Measurements from ENCODE around the gene HCN4. TPM values are rescaled to one million over a fixed set of nuclear protein-coding genes. Genes with fewer than 3 reads are reported as not detected.

Gene HCN4
- total RNA-seq, 4 donors from 2014 or later, result 0.14 TPM; not detected in 3

GRCh38 chr15:73283366-73283962 lies 85.3 kb downstream of the HCN4 start:
- H3K4me1 ChIP-seq, result peaks cover 0 to 6% (median 0%) of the 10 kb centered on the region in 4 donors
- intact Hi-C loops (cut with DNase I; ENCODE audit: low total_unique reads) (no loop called here), in situ Hi-C loops (cut with MboI; ENCODE audit: low pct_ligation_motif_present in 1 of 4, low pct_unique_long_range_greater_than_20kb in 1 of 4, low sequenced_read_pairs in 3 of 4) (no loop called here)
- no peak overlapping the region for H3K27ac ChIP-seq
- no peak for TF ChIP-seq EP300 (IDR thresholded peaks at IDR 0.05; ENCODE audit: low read depth)
- no peak for TF ChIP-seq CTCF (IDR thresholded peaks at IDR 0.05)
- TF ChIP-seq POLR2A (IDR thresholded peaks at IDR 0.05), result no peak
- TF ChIP-seq POLR2AphosphoS5 (IDR thresholded peaks at IDR 0.05), result no peak
- H3K36me3 ChIP-seq, result peaks cover 0 to 55% (median 23%) of the 10 kb centered on the region in 4 donors
- H3K9me3 ChIP-seq, result no peaks in the 10 kb centered on the region
- WGBS, 2 donors (ENCODE audit: low coverage in 1 of 2), result 73 to 80% methylated on average over 1 to 2 of the region's 2 CpGs
- H3K27me3 ChIP-seq, result no peaks in the 10 kb centered on the region
- DNase-seq, result no peak
- no peak overlapping the region for H3K4me3 ChIP-seq

- H3K9me3 ChIP-seq, result no peaks in the 10 kb centered on the region
- WGBS, 2 donors (ENCODE audit: low coverage in 1 of 2), result 91 to 93% methylated on average over 7 to 8 of the region's 8 CpGs
- no peak overlapping the region for H3K27ac ChIP-seq
- intact Hi-C loops (cut with DNase I; ENCODE audit: low total_unique reads) (no loop called here), in situ Hi-C loops (cut with MboI; ENCODE audit: low pct_ligation_motif_present in 1 of 4, low pct_unique_long_range_greater_than_20kb in 1 of 4, low sequenced_read_pairs in 3 of 4) (no loop called here)
- H3K27me3 ChIP-seq, result no peaks in the 10 kb centered on the region
- peaks cover 0 to 6% (median 0%) of the 10 kb centered on the region in 4 donors for H3K4me1 ChIP-seq
- no peak for TF ChIP-seq CTCF (IDR thresholded peaks at IDR 0.05)
- no peak for TF ChIP-seq EP300 (IDR thresholded peaks at IDR 0.05; ENCODE audit: low read depth)
- DNase-seq, result no peak
- H3K4me3 ChIP-seq, result no peak overlapping the region
- peaks cover 0 to 48% (median 21%) of the 10 kb centered on the region in 4 donors for H3K36me3 ChIP-seq
Observed at GRCh38 chr15:73282567-73283365, 86.0 kb downstream of the HCN4 start.

GRCh38 chr15:73275862-73276261 lies 92.9 kb downstream of the HCN4 start:
- peaks cover 0 to 28% (median 5%) of the 10 kb centered on the region in 4 donors for H3K36me3 ChIP-seq
- H3K27ac ChIP-seq, result no peak overlapping the region
- H3K27me3 ChIP-seq, result no peaks in the 10 kb centered on the region
- no peaks in the 10 kb centered on the region for H3K9me3 ChIP-seq
- intact Hi-C loops (cut with DNase I; ENCODE audit: low total_unique reads) (no loop called here), in situ Hi-C loops (cut with MboI; ENCODE audit: low pct_ligation_motif_present in 1 of 4, low pct_unique_long_range_greater_than_20kb in 1 of 4, low sequenced_read_pairs in 3 of 4) (no loop called here)
- H3K4me3 ChIP-seq, result no peak overlapping the region
- TF ChIP-seq POLR2AphosphoS5 (IDR thresholded peaks at IDR 0.05) (no peak), EP300 (IDR thresholded peaks at IDR 0.05; ENCODE audit: low read depth) (no peak), POLR2A (IDR thresholded peaks at IDR 0.05) (no peak)
- no peaks in the 10 kb centered on the region for H3K4me1 ChIP-seq
- no peak for DNase-seq

- H3K9me3 ChIP-seq, result no peaks in the 10 kb centered on the region
- peaks cover 0 to 27% (median 4%) of the 10 kb centered on the region in 4 donors for H3K36me3 ChIP-seq
- no peaks in the 10 kb centered on the region for H3K27me3 ChIP-seq
- H3K4me1 ChIP-seq, result no peaks in the 10 kb centered on the region
- TF ChIP-seq CTCF (IDR thresholded peaks at IDR 0.05) (peak; percentile 56 to 77 (median 68)), POLR2AphosphoS5 (IDR thresholded peaks at IDR 0.05) (no peak)
- WGBS, 2 donors (ENCODE audit: low coverage in 1 of 2), result 10 to 37% methylated on average over 2 to 5 of the region's 5 CpGs
- intact Hi-C loops (cut with DNase I; ENCODE audit: low total_unique reads) (no loop called here), in situ Hi-C loops (cut with MboI; ENCODE audit: low pct_ligation_motif_present in 1 of 4, low pct_unique_long_range_greater_than_20kb in 1 of 4, low sequenced_read_pairs in 3 of 4) (loop anchor here in 3 of 4 donors (25.0 kb wide), 1 partner anchor 486 kb away; the partner anchor contains the start of gene ADPGK (in 3 of the 3))
- peak; percentile 39 for DNase-seq
- H3K4me3 ChIP-seq, result no peak overlapping the region
- no peak overlapping the region for H3K27ac ChIP-seq
Observed at GRCh38 chr15:73273181-73274002, 95.4 kb downstream of the HCN4 start.
